T-helper 17 cell (primary cell): ENCODE measurements around the gene PARD3. TPM values are rescaled to one million over a fixed set of nuclear protein-coding genes. Genes with fewer than 3 reads are reported as not detected.

Source experiments
- ATAC-seq: fragments of 150-1000 bp; cut with Tn5 transposase; 2 replicates; pipeline ENCODE4 v1.10.0; 2021; ENCODE audit warnings: mild to moderate bottlenecking, moderate library complexity
- DNase-seq, 3 donors: peaks; one replicate each; pipeline versions ENCODE4 v3.0.0 to v3.0.0-alpha.2; 2020 to 2021
- H3K9me3 ChIP-seq: one replicate; pipeline ENCODE4 v1.7.0; 2013; ENCODE audit warnings: low read length, mild to moderate bottlenecking; ENCODE audit not compliant: control insufficient read depth, poor library complexity, severe bottlenecking
- H3K27ac Mint-ChIP-seq: one replicate; pipeline ENCODE4 v1.8.0; 2022; ENCODE audit warnings: mild to moderate bottlenecking, moderate library complexity, mixed read lengths
- H3K27me3 Mint-ChIP-seq: one replicate; pipeline ENCODE4 v1.8.0; 2022; ENCODE audit warnings: mixed read lengths
- H3K36me3 Mint-ChIP-seq: one replicate; pipeline ENCODE4 v1.8.0; 2022; ENCODE audit warnings: low read depth, mixed read lengths
- H3K4me1 Mint-ChIP-seq: one replicate; pipeline ENCODE4 v1.8.0; 2022; ENCODE audit warnings: mild to moderate bottlenecking, mixed read lengths
- H3K4me3 Mint-ChIP-seq: one replicate; pipeline ENCODE4 v1.8.0; 2022; ENCODE audit warnings: mild to moderate bottlenecking, moderate library complexity, mixed read lengths
- total RNA-seq, 4 donors: library from RNA in 2 of 4; stranded (reverse) in 2 of 4; gene quantifications; one replicate each; pipeline ENCODE4 v1.2.3 and lab custom pipeline; 2022 to 2026

PARD3 gene
- total RNA-seq, 2 donors from 2014 or later: 0.32 to 8.2 TPM

DNA sequence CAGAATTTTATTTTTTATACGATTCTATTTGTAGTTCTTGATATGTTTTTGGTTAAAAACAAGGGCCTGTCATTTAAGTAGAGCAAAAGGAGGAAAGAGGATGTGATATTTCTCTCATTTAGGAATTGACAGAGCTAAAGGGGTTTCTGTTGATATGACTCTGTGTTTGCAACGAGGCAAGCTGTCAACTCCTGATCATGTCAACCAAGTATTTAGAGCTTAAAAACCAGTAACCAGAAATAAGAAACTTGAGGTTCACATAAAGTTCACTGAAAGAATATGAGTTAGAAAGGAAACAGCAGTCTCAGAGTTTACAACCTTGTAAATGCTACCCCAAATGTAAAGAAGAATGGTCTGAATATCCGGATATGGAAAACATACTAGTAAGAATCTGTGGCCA lies 434.2 kb downstream of the PARD3 start:
- no peak for DNase-seq
- H3K36me3 Mint-ChIP-seq: no peaks in the 10 kb centered on the region
- peaks cover 13% of the 10 kb centered on the region for H3K27me3 Mint-ChIP-seq
- H3K4me3 Mint-ChIP-seq: no peak overlapping the region
- peaks cover 3% of the 10 kb centered on the region for H3K4me1 Mint-ChIP-seq
- peak overlapping the region; percentile 8 for H3K27ac Mint-ChIP-seq
- no peaks in the 10 kb centered on the region for H3K9me3 ChIP-seq
- no peak for ATAC-seq

DNA sequence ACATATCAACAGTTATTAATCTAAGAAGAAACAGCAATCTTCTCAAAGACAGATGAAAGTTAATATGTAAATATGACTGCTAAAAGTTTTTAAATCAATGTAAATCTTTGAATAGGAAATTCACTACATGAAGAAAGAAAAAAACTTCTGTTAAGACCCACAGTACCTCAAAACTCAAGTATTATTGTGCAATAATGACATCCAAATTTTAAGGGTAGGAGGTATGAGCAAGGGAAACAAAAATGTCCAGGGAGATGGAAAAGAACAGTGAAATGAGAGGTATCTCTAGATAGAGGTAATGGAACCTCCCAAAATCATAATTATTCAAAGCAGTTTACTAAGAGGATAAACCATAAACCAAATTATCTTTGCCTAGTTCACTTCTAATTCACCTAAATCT lies 436.8 kb downstream of the PARD3 start:
- no peaks in the 10 kb centered on the region for H3K9me3 ChIP-seq
- no peak for ATAC-seq
- no peak for DNase-seq
- Mint-ChIP-seq H3K27ac (no peak overlapping the region), H3K4me3 (no peak overlapping the region), H3K4me1 (no peaks in the 10 kb centered on the region), H3K36me3 (no peaks in the 10 kb centered on the region), H3K27me3 (no peaks in the 10 kb centered on the region)

DNA sequence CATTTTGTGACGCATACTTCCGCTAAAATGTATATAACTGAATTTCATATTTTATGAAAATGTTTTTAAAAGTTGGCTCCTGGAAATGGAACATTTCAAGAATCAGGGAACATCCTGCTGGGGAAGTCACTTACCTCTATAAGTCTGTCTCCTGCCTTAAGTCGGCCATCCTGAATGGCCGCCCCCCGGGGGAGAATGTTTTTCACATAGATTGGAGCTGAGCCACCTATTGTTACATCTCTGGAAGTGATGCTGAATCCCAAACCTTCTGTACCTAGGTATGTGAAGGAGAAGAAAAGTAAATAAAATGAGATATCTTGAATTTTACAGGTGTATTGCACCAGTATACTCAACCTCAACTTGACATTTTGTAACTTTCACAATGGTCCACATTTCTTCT lies 437.3 kb downstream of the PARD3 start:
- Mint-ChIP-seq H3K4me1 (no peaks in the 10 kb centered on the region), H3K27ac (no peak overlapping the region), H3K4me3 (no peak overlapping the region), H3K36me3 (no peaks in the 10 kb centered on the region), H3K27me3 (peaks cover 4% of the 10 kb centered on the region)
- no peak for DNase-seq
- ATAC-seq: no peak
- no peaks in the 10 kb centered on the region for H3K9me3 ChIP-seq

DNA sequence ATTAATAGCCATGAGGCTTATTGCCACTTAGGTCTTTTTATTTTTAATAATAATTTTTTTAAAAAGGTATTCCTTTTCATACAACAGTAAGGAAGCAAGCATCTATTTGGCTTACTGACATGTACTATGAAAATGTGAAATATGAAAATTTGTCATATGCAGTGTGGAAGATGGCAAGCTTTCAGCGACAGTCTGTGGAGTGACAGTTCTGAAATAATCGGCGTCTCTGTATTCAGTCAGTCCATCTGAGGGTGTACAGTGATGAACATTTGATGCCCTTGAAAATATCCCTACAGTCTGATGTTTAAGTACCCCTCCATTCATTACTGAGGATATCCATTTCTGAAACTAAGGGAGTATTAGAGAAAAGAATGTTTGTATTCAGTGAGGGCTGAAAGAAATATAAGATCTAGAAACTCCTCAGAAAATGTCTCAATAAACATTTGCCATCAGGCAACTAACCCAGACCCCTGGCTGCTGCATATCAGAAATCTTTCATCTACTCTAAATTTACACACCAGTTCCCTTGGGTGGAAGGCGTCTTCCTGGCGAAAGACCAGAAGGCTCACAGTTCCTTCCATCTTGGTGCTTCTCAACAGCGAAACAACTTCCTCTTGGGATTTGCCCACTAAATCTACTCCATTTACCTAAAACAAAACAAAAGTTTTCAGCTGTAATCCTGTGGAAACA lies 440.6 kb downstream of the PARD3 start:
- no peak overlapping the region for H3K4me3 Mint-ChIP-seq
- no peaks in the 10 kb centered on the region for H3K36me3 Mint-ChIP-seq
- no peak overlapping the region for H3K27ac Mint-ChIP-seq
- no peaks in the 10 kb centered on the region for H3K4me1 Mint-ChIP-seq
- ATAC-seq: no peak
- no peaks in the 10 kb centered on the region for H3K9me3 ChIP-seq
- H3K27me3 Mint-ChIP-seq: peaks cover 13% of the 10 kb centered on the region
- no peak for DNase-seq

DNA sequence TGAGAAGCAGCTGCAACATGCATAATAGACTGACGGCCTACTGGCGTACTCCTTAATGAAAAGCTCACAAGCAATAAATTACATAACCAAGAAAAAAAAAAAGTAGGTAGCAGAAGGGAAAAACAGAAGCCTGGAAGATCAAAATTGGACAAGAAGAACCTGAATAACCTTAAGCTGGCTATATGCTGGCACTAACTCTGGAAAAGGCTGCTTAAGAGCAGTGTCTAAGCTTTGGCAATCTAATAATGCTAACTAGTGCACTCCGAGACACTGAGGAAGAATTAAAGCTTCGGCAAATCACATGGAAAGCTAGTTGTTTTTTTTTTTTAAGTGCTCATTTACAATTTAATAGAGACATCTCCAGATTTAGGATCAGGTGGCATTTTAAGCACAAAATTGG lies 441.9 kb downstream of the PARD3 start:
- DNase-seq (no peak), ATAC-seq (no peak)
- H3K9me3 ChIP-seq: no peaks in the 10 kb centered on the region
- no peak overlapping the region for H3K27ac Mint-ChIP-seq
- no peaks in the 10 kb centered on the region for H3K4me1 Mint-ChIP-seq
- H3K36me3 Mint-ChIP-seq: no peaks in the 10 kb centered on the region
- H3K4me3 Mint-ChIP-seq: no peak overlapping the region
- peaks cover 13% of the 10 kb centered on the region for H3K27me3 Mint-ChIP-seq

DNA sequence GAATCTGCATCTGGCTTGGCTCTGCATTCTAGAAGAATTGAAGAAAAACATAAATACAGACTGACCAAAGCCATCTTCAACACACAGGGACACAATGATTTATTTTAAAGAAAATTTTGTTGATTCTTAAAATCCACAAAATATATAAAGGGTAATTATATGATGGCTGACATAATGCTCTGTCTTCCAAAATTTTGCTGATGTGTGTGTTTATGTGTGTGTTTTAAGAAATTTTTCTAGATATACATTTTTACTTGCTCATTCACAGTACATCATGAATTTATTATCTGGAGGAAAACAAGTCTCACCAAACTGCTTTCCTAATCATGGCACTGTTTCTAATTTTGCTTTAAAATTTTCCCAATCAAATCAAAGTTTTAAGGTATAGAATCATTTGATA lies 442.6 kb downstream of the PARD3 start:
- Mint-ChIP-seq H3K27me3 (peaks cover 13% of the 10 kb centered on the region), H3K4me3 (no peak overlapping the region), H3K27ac (no peak overlapping the region), H3K36me3 (no peaks in the 10 kb centered on the region), H3K4me1 (no peaks in the 10 kb centered on the region)
- DNase-seq: no peak
- no peak for ATAC-seq
- no peaks in the 10 kb centered on the region for H3K9me3 ChIP-seq

DNA sequence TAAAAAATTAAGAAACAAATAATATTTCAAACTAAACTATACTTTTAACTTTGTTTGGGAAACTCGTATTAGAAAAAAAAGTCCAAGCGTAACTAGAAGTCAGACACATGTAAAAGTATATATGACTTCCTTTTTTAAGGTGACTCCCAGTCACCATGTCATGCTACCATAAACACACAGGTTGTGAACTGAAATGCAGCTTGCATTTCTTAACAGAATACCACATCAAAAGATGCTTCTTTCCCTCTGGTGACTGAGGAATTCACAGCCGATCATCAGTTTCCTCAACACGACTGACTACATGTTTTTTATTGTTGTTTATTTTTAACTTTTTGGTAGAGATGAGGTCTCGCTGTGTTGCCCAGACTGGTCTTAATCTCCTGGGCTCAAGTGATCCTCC lies 445.0 kb downstream of the PARD3 start:
- no peaks in the 10 kb centered on the region for H3K9me3 ChIP-seq
- H3K27me3 Mint-ChIP-seq: peaks cover 13% of the 10 kb centered on the region
- no peak for ATAC-seq
- H3K27ac Mint-ChIP-seq: no peak overlapping the region
- H3K36me3 Mint-ChIP-seq: no peaks in the 10 kb centered on the region
- H3K4me1 Mint-ChIP-seq: no peaks in the 10 kb centered on the region
- DNase-seq: no peak
- no peak overlapping the region for H3K4me3 Mint-ChIP-seq

DNA sequence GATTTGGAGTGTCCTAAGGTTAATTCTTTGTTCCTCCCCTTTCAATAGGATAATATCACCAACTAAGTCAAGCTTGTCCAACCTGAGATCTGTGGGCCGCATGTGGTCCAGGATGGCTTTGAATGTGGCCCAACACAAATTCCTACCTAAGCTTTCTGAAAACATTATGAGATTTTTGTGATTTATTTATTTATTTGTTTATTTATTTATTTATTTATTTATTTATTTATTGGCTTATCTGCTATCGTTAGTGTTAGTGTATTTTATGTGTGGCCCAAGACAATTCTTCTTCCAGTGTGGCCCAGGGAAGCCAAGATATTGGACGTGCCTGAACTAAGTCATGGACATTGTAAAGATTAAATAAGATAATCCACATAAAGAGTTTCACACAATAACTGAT lies 446.0 kb downstream of the PARD3 start:
- no peaks in the 10 kb centered on the region for H3K9me3 ChIP-seq
- H3K27me3 Mint-ChIP-seq: peaks cover 13% of the 10 kb centered on the region
- no peaks in the 10 kb centered on the region for H3K36me3 Mint-ChIP-seq
- DNase-seq (no peak), ATAC-seq (no peak)
- H3K4me1 Mint-ChIP-seq: no peaks in the 10 kb centered on the region
- H3K4me3 Mint-ChIP-seq: no peak overlapping the region
- no peak overlapping the region for H3K27ac Mint-ChIP-seq

DNA sequence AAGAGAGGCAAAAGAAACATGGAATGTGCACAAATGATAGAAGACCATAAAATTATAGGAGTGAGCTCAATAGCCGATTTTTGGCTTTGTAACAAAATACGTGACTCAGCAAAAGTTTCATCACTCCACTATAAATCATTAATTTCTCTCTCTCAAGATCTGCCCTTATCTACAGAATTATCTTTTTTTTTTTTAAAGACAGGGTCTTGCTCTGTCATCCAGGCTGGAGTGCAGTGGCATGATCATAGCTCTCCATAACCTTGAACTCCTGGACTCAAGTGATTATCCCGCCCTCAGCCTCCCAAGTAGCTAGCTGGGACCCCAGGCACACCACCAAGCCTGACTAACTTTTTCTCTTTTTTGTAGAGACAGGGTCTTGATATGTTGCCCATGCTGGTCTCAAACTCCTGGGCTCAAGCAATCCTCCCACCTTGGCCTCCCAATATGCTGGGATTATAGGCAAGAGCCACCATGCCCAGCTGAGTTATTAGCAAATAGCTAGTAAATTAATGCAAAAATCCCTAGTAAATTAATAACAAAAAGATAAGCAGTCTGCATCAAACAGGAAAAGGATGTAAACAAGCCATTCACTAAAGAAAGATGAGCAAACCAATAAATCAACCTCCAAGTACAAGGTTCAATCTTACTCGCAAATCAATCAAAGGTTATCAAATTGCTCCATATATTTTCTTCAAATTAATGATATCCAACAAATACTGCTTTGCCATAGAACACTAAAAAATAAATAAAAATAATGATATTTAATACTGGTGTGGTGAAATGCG lies 450.7 kb downstream of the PARD3 start:
- no peaks in the 10 kb centered on the region for H3K9me3 ChIP-seq
- ATAC-seq: no peak
- no peak overlapping the region for H3K4me3 Mint-ChIP-seq
- H3K27me3 Mint-ChIP-seq: no peaks in the 10 kb centered on the region
- H3K27ac Mint-ChIP-seq: no peak overlapping the region
- DNase-seq: no peak
- H3K4me1 Mint-ChIP-seq: no peaks in the 10 kb centered on the region
- no peaks in the 10 kb centered on the region for H3K36me3 Mint-ChIP-seq

DNA sequence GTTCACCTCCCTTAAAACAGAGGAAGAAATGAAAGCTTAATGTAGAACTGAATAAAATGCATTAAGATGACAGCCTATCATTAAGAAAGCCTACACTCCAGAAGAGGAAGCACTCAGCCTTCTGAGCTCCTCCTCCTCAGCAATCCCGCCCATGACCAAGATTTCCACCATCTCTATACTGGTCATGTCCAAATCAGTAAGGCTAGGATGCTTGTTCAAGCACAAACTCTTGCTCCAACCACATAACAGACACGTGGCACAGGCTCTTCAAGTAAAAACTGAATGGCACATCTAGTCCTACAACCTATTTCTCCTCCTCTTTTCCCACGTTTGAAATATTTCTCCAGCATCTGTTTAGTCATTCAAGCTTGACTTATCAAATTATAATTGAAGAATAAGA lies 454.1 kb downstream of the PARD3 start:
- H3K9me3 ChIP-seq: no peaks in the 10 kb centered on the region
- Mint-ChIP-seq H3K27me3 (no peaks in the 10 kb centered on the region), H3K27ac (no peak overlapping the region), H3K4me3 (no peak overlapping the region), H3K36me3 (no peaks in the 10 kb centered on the region), H3K4me1 (no peaks in the 10 kb centered on the region)
- DNase-seq (no peak), ATAC-seq (no peak)

DNA sequence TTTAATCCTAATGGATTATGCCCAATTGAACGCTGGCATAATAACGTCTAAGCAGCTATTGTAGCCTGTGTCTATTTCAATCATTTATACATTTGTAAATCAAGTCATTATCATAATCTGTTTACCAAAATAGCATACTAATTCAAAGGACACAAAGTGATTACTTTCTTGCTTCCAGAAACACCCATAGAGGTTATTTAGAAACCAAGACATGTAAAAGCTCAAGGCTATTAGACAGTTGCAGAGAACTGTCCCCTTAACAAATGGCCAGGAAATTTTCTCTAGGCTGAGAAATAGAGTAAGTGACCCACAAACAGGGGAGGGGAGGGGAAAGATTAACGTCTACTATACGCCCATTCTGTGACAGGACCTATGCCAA lies 455.7 kb downstream of the PARD3 start:
- Mint-ChIP-seq H3K27me3 (peaks cover 9% of the 10 kb centered on the region), H3K27ac (no peak overlapping the region), H3K36me3 (no peaks in the 10 kb centered on the region), H3K4me1 (no peaks in the 10 kb centered on the region), H3K4me3 (no peak overlapping the region)
- DNase-seq (no peak), ATAC-seq (no peak)
- H3K9me3 ChIP-seq: no peaks in the 10 kb centered on the region

DNA sequence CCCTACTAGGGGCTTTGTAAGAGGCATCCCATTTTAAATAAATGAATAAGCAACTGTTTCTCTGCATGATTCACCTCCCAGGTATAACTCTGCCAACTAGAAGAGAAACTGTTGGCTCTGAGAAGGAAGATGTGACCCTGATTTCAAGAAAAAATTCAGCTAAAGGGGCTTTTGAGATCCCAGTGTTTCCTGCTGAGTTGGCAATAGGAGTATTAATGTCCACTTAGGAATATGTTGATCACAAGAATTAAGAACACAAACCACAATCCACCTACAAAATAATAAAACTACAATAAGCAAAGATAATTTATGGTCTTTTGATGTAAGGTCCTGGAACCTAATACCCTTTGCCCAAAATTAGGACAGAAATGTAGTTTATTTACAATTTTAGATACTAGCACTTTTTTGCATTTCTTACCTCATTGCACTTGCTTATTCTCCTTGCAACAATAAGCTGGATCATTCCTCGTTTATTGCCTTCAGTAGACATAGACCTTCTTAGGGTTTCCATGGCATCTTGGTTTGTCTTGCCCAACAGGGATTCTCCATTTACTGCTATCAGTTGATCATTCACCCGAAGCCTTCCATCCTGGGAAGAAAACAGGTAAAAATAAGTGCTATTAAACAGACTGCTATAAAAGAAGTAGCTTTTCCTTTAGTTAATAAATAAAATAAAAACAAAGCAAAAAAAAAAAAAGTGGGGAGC lies 456.2 kb downstream of the PARD3 start:
- H3K9me3 ChIP-seq: no peaks in the 10 kb centered on the region
- Mint-ChIP-seq H3K27me3 (peaks cover 12% of the 10 kb centered on the region), H3K27ac (no peak overlapping the region), H3K4me3 (no peak overlapping the region), H3K4me1 (no peaks in the 10 kb centered on the region), H3K36me3 (no peaks in the 10 kb centered on the region)
- no peak for ATAC-seq
- DNase-seq: no peak

DNA sequence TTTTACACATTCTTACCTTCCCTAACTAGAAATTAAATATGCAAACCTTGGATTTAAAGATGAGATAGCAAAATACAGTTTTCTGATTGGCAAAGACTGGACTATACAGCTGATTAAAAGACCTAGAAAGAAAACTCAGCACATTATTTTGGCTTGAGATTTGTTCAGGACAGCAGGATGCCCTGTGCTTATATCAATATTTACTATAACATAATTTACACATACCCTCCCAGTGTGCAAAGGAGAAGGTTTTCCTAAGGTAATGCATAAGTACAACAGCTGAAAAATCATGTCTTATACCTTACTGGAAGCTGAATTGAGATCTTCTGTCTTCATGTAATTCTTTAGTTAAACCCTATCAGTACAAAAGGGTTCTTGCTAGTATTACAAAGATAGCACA lies 458.6 kb downstream of the PARD3 start:
- Mint-ChIP-seq H3K4me3 (no peak overlapping the region), H3K27me3 (peaks cover 12% of the 10 kb centered on the region), H3K4me1 (no peaks in the 10 kb centered on the region), H3K36me3 (no peaks in the 10 kb centered on the region), H3K27ac (no peak overlapping the region)
- ATAC-seq (no peak), DNase-seq (no peak)
- no peaks in the 10 kb centered on the region for H3K9me3 ChIP-seq
